NCI-H1105 (cell line): Measurements from ENCODE around the gene CDC42EP3.

Experiments used
- DNase-seq: peaks from one replicate; lab custom pipeline; 2025; lab: John Stamatoyannopoulos, UW

The CDC42EP3 gene, protein sequence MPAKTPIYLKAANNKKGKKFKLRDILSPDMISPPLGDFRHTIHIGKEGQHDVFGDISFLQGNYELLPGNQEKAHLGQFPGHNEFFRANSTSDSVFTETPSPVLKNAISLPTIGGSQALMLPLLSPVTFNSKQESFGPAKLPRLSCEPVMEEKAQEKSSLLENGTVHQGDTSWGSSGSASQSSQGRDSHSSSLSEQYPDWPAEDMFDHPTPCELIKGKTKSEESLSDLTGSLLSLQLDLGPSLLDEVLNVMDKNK

DNA sequence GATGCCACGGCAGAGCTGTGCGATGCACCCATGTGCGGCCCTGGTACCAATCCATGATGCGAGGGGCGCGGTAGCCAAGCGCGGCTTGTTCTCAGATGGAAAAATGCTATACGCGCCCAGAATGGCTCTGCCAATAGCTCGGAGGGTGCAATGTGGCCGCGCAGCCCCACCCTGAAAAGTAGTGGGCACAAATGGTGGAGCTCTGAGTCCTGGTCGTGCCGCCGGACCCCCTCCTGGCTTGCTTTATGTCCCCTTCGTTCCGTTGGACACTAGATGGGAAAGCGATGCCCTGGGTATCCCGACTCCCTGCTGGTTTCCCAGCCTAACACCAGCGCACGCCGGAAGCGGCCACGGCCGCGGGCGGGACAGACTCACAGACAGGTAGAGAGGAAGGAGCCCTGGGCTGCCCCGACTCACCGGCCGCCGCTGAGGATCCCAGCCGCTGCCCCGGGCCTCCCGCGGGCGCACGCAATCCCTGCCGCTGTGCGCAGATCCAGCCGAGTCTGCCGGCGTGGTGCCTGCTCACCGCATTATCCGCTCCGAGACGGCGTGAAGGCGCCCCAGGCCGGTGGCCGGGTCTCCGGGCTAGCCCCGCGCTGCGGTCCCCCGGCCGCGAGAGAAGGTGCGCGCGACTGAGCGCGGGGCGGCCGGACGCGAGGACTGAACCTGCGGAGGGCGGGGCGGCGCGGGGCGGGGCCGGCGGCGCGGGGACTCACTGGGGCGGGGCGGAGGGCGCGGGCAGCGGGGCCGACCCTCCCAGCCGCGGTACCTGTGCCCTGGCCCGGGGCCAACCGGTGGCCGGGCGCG is at the start of gene CDC42EP3:
CDC42EP3 (minus strand) TSS at position 634 of the 807 bp plus-strand sequence. CDS start 25,055 bp downstream, outside the sequence.
- DNase-seq: peak; percentile 67

DNA sequence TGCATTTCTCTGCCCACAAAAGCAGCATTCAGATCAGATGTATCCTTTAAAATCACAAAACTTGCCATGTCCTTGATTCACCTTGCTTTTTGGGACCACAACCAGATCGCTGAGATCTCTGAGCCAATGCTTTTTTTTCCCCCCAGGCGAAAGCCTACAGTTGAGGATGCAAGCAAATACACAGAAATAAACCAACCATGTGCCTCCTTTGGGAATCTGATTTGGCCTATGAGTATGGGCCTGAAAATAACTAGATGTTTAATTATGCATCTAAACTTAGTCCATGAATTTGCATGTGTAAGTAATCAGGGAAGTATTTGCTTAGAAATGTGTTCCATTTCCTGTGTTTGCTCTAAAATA is 49.7 kb upstream of the CDC42EP3 start:
- no peak for DNase-seq

DNA sequence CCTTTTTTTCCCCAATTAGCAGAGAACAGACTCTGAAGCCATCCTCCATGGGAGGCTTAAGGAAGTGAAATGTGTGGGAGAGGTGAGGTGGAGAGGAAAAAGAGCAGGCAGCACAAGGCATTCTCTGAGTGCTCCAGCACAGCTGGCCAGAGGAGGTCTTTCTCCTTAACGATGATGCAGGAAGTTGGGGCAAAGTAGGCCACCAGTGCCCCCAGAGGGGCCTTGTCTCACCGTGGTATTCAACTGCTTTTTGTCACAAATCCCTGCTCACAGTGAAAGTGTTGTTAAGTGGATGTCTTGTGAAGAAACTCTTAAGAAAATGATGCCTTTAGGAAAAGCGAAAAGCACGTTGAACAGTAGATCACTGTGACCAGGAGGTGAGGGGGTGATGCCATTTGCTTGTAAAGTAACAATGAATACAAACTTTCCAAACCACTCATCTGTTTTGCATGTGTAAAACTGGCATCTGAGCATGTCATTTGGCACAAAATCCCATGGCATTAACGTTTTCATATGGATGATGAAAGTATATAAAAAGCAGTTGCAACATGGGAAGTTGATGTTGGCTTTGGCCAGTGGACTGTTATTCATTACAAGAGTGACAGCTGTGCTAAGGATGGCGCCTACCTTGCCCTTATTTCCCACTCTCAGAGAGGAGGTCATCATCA is 49.2 kb upstream of the CDC42EP3 start:
- no peak for DNase-seq

DNA sequence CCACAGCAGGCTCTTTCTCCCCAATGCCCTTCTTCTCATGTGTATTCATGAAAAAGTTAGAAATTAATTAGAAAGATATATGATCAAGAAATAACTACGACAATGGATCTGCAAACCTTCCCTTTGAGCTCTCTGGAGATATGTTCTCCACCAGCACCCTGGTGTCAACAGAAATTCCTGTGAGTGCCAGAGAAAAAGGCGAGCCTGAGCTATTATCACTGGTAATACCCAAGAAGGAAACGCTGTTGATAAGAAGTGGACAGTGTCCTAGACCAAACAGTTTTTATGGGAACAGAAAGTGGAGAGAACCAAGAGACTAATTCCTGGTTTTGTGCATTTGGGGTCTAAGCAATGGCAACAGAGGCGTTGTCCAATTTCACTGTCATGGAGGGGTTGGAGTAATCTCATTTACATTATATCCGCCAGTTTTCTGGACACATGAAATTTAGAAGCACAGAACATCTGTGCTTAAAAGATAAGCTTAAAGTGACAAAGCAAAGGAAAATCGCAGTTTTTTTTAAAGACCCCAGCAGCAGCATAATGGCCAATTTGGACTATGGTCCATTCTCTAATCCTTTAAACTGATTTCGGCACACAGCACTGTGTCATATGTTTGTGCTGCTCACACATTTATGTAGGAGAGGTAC is 47.2 kb upstream of the CDC42EP3 start:
- DNase-seq: no peak

DNA sequence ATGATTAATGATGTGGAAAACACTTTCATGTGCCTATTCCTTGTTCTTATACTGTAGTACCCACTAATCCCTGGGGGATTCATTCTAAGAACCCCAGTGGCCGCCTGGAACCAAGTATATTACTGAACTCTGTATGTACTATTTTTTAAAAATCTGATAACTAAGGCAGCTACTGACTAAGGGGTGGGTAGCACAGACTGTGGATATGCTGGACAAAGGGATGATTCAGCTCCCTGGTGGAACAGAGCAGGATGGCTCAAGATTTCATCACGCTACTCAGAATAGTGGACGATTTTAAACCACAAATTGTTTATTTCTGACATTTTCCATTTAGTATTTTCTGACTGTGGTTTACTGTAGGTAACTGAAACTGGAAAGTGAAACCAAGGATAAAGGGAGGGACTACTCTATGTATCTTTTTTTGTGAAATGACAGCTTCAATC is 41.8 kb upstream of the CDC42EP3 start:
- no peak for DNase-seq

DNA sequence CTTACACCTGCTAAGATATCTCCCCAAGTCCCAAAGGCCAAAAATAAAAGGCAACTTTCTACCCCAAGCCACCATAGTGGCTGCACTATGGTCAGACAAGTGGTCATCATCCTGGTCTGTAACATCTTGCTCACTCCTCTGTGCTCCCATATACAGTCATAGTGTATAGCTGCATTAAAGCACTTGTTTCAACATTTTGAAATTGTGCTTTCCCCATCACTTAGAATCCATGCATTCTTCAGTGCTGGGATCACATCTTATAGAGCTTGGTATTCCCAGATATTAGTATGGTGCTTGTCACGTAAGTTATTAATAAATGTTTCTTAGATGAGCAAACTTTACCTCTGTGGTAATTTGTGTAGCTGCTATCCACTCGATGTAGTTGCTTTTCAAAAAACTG is 40.4 kb upstream of the CDC42EP3 start:
- DNase-seq: no peak

DNA sequence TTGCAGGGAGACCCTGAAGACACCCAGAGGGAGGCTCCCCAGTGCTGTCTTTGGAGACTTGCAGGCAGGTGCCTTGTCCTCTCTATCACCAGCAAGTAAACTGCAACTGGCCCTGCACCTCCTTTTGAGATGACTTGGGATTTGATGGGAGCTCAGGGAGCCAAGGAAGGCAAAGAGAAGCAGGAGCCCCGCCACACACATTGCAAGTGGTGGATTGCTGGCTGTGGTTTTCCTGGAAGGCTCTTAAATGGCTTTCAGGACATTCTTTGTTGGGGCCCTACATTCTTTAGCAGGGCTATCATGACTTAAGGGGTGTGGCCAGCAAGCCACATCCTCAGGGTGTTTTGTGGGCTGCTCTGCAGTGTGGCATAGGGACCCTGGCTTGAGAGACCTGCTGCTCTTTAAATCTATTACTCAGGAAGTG is 39.9 kb upstream of the CDC42EP3 start:
- no peak for DNase-seq

DNA sequence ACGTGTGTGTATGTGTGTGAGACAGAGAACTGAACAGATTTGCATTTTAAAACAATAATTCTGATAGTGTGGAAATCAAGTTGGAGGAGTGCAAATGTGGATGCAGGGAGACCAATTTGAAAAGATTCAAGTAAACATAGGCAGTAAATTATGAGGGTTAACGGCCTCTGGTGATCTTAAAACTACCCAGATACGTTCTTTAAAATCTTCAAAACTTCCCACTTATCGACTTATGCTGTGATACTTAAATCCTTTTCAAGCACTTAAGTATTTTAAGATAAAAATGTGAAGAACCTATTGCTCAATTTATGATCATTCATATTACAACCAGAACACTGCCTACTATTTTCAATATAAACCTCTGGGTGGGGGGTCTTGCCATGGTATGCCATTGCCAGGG is 37.7 kb upstream of the CDC42EP3 start:
- DNase-seq: no peak

DNA sequence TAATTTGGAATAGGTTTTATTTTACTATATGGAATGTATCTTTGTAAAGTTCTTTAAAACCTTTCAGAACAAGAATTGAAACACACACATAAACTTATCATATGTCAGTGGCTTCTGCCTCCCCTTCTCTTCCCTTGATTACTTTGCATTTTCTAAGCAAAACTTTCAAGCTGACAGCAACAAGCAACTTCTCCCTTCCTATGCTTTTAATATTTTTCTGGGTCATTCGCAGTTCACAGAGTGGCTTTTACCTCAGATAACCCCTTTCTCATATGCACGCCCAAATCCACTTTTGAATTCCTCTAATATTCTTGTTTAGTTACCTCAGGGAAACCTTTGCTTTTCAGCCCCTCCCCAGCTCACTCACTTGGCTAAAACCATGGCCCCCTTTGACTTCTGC is 36.7 kb upstream of the CDC42EP3 start:
- no peak for DNase-seq

DNA sequence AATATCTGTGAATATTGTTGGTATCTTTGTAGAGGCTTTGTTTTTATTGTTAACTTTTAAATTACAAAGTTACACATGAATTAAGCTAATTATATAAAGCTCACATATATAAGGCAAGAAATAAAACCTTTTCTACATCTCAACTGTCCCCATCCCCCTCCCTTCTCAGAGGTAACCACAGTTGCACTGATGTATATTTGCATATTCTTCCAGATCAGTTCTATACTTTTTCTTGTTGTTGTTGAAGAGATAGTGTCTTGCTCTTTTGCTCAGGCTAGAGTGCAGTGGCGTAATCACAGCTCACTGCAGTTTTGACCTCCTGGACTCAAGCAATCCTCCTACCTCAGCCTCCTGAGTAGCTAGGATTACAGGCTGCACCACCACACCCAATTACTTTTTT is 36.0 kb upstream of the CDC42EP3 start:
- DNase-seq: no peak

DNA sequence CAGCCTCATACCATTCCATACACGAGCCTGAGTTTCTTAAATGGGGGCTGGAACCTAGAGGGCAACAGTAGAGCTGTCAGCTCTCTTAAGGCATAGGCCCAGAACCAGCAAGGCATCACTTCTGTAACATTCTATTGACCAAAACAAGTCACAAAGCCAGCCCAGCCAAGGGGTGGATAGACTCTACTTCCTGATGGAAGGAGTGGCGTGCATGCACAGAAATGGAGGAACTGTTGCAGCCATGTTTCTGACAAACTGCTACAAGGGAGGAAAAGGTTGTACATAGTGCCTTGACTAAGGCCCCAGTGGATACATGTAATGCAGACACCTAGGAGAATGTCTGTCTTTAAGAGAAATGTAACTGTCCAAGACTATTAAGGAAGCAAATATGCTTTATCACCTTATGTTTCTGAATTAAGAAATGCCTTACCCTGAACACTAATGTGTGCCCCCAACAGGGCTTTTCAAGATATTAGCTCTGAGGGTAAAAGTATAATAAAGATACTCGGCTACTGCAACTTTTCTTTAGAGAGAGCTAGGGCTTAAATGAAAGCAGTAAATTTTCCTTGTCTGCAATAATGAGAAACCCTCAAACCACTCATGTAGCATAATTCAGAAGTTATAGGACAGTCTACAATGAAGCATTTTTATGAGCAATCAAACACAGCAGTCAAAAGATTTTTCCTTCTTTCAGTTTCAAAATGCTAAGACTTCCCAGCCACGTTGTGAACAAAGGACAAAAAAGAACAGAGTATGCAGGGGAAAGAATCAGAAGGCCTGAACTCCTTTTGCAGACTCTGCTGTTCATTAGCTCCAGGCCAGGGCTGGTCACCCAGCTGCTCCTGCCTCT is 35.1 kb upstream of the CDC42EP3 start:
- DNase-seq: no peak

DNA sequence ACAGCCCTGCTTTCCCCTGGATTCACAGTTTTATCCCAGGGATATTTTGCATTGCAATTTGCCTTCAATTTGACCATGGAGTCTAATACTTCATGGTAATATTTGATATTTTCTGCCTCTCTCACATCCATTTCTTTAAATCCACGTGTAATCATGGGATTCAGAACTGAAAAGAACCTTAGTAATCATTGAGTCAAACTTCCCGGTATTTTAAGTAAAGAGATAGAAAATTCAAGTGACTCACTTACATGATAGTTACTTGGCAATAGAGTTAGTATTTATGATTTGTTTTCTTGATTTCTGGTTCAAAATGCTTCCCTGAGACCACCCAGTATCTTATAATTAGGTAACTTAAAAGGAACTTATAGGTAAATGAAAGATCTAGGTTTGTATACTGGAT is 33.7 kb upstream of the CDC42EP3 start:
- DNase-seq: no peak

DNA sequence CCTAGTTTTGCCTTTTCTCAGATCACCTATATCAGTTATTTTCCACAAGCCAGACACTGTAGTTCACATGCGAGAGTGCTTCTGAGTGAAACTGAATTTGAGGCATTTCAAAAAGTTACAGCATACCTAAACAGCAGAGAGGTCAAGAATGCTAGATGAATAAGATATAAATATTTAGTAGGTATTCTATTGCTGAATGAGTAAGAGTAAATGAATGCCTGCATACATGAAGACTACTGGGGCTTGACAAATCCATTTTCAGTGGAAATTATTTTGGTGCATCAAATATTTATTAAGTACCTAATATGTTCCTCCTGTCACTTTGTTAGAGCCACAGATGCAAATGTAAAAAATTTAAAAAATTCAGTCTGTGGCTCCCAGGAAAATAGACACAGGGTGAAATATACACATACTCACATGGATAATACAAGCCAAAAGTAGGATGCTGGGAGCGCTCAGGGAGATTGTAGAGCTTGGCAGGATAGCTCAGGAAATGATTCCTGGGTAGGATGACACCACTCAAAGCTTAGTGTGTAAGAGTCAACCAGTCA is 27.6 kb upstream of the CDC42EP3 start:
- no peak for DNase-seq

DNA sequence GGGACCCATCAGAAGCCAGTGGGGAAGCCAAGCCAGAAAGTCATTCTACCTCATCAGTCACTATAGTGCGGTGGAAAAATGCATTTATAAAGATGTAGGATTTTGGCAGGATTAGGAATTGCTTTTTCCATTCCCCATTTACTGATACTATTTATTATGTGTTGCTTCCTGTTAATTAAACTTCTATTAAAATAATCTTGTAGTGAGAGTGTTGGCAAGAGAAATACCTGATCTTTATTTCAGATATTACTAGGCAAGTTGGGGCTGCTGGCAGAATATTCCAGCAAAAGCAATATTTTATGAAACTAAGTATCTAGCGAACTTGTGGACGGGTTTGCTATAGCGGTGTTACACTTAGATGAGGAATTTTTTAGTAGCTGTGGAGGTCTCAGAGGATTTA is 23.9 kb upstream of the CDC42EP3 start:
- DNase-seq: no peak

DNA sequence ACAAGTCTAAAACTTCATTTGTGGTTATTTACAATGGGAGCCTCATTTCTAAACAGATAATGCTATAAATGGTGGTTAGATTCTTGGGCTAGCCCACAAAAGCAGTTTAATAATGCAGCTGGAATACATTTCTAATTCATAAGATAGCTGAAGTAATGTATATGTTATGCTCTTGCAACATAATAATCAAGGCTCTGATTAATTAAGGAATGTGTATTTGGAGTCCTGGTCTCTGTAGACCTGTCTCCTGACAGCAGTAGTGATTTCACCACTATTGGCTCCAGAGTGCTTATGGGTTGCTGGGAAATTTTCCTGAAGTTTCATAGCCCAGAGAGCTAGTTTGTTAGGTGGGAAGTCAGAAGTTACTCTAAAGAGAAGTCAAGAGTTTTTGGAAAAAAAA is 21.3 kb upstream of the CDC42EP3 start:
- DNase-seq: no peak

DNA sequence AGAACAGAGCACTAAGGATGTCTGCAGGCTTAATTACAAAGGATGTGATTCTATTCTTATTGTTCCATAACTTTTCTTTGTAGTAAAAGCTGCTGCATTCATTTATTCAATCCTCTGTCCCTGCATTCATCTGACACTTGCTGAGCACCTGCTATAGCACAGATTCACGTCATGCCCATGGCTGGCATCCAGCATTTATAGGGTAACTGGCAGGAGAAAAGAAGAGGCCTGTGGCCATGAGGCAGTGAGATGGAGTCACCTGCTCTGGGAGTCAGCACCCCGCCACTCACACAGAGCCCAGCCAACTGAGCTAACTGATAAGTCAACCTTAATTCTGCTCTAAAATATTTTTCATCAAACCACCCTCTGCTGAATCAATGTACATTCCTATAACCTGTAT is 18.3 kb upstream of the CDC42EP3 start:
- DNase-seq: no peak

DNA sequence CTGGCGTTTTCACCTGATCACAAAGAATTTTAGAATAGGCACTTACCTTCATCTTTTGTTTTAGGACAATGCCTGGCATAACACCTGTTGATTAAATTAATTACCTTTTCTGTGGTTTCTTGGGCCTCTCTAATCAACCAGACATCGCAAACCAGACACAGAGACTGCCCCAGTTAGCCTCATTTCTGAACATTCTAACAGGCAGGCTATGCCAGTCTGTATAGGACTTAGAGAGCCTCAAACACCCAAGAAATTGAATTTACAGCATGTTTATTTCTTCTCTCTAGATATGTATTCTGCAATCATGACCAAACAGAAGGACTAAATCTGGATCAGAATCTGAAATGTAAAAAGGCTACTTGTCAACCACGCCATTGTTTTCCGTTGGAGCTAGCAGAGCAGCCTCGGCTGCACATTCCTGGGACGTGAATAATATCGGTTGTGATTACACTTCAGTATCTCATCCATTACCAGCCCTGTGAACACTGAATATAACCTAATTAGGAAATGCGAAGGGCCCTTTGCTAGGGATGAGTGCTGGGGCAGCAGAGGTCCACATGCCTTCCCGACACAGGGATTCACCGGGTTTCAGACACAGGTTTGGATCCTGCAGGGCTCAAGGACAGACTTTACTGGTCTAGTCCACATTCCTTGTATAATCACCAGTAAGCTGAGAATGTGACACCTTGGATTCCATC is 17.5 kb upstream of the CDC42EP3 start:
- DNase-seq: no peak

DNA sequence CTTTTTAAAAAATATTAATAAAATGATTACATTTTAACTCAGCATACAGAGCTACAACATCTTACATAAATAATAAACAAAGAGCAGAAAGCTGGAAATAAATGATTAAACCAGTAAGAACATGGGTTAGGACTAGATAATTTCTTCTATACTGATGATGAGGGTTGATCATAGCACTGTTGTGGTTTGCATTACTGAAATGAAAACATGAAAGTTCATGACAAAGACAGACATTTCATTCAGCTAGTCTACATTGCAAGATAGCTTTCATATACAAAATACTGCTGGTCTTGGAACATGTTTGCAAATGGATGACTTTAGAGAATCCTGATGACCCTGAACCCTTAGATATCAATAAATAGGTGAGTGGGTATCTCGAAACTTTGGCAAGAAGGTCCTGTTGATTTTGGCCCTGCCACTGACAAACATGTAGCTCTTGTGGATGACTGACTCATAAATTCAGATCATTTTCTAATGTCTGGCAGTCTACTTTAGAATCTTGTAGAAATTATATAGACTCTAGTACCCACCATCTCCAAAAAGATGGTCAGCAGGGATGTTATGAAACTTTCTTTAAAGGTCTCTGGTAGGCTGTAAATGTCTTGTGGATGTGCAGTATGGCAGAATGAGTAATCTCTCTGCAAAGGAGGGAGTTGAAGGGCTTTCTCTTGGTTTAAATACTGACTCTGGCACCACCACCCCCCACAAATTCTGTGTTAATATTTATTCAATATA is 15.5 kb upstream of the CDC42EP3 start:
- no peak for DNase-seq

DNA sequence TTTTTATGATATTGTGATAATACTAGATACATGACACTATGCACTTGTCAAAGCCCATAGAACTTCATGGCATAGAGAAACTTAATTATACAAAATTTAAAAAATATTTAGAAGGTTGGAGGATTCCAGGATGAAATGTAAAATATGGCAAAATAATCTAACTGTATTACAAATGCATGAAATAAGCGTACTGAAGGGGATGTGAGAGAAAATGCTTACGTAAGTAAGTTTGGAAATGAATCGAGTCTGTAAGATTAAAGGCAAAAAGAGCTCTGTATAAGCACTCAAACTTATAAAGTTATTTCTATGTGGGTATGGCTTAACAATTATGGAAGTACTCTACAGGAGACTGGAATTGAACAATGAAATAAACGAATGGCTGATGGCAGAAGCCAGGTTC is 13.4 kb upstream of the CDC42EP3 start:
- no peak for DNase-seq
